Measurements from ENCODE around the gene MIPOL1. TPM values are rescaled to one million over a fixed set of nuclear protein-coding genes. Genes with fewer than 3 reads are reported as not detected.
A peak's percentile ranks its signal among the peaks of the same experiment; 100 is the strongest.

Gene MIPOL1
- total RNA-seq, 1 donor from 2014 or later: 9.5 TPM

- no peak for DNase-seq
These were observed 391.4 kb downstream of the MIPOL1 start for GRCh38 chr14:37588956-37589714.

- no peak for DNase-seq
These were observed 392.1 kb downstream of the MIPOL1 start for GRCh38 chr14:37589715-37590427.

- DNase-seq: no peak
These were observed 392.8 kb downstream of the MIPOL1 start for GRCh38 chr14:37590428-37591139.

- no peak for DNase-seq
These were observed 393.7 kb downstream of the MIPOL1 start for GRCh38 chr14:37591311-37591940.

- no peak for DNase-seq
These were observed 394.3 kb downstream of the MIPOL1 start for GRCh38 chr14:37591941-37592481.

- DNase-seq: no peak
These were observed 395.0 kb downstream of the MIPOL1 start for GRCh38 chr14:37592482-37593408.

- DNase-seq: no peak
These were observed 395.9 kb downstream of the MIPOL1 start for GRCh38 chr14:37593511-37594237.

- peak; percentile 89 for DNase-seq
These were observed 396.7 kb downstream of the MIPOL1 start for GRCh38 chr14:37594238-37594970.

- DNase-seq: peak; percentile 37
These were observed 397.5 kb downstream of the MIPOL1 start, which contains the start of the genes FOXA1 and TTC6 for GRCh38 chr14:37594971-37595808. FOXA1 (minus strand) TSS chr14:37595249; CDS start chr14:37594972, 277 bp downstream. TTC6 (plus strand) TSS chr14:37595629; CDS start chr14:37622065, 26,436 bp downstream.

- DNase-seq: no peak
These were observed 398.3 kb downstream of the MIPOL1 start for GRCh38 chr14:37595809-37596621.

GRCh38 chr14:37596790-37597472, 399.2 kb downstream of the MIPOL1 start:
- no peak for DNase-seq

- peak; percentile 54 for DNase-seq
These were observed 399.8 kb downstream of the MIPOL1 start for GRCh38 chr14:37597538-37597913.

GRCh38 chr14:37597914-37598746, 400.4 kb downstream of the MIPOL1 start:
- no peak for DNase-seq

- DNase-seq: no peak
These were observed 401.2 kb downstream of the MIPOL1 start for GRCh38 chr14:37598747-37599506.

- DNase-seq: no peak
These were observed 402.0 kb downstream of the MIPOL1 start for GRCh38 chr14:37599507-37600368.

All from dermis blood vessel endothelial cell (primary cell).